NCI-H345 treated with DMSO at 0.1 percent for 48 hours (cell line): ENCODE data around the gene PELO.

ENCODE experiments used
- DNase-seq: peaks from one replicate; lab custom pipeline; 2025; ENCODE audit not compliant: unreplicated experiment; lab: John Stamatoyannopoulos, UW

PELO gene

DNA sequence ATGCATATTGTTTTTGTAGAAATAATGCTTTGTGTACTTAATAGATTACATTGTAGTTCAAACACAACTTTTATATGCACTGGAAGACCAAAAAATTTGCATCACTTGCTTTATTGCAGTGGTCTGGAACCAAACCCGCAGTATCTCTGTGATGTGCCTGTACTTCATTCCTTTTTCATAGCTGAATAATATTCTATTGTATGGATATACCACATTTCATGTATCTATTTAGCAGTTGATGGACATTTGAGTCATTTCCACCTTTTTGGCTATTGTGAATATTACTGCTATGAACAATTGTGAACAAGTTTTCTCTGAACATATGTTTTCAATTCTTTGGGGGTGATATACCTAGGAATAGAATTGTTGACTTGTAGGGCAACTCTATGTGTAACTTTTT, 40.1 kb downstream of the PELO start:
- DNase-seq, result no peak

DNA sequence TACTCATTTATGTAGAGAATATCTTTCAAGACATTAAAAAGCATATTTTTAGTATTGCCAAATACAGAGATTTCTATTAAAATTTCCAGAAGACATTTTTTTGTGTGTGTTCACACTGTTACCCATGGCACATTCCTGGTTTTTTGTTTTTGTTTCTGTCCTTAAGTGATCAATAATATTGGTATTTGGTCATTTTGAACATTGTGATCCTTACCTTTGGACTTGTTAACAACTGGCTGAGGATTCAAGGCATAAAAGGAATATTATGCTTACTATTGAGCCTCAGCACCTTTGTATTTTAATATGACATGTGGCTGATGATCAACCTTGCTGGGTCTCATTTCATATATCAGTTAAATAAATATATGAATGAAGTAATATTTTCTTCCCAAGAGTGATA, 41.9 kb downstream of the PELO start:
- no peak for DNase-seq

DNA sequence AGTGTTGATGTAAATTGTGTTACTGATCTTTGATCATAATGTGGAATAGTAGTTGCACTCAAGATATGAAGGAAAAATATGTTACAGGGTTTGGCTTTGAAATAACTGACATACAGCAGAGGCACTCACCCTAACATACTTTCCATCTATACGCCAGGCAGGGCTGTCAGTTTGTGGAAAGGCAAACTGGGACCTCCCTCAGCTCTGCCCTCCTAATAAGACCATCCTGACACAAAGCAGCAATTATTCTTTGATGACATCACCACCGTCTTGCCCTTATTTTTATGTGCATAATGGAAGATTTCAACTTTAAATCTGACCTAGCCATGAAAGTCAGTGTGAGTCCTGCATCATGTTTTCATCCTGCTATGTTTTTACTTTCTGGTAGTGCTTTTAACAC, 42.9 kb downstream of the PELO start:
- DNase-seq, result no peak

DNA sequence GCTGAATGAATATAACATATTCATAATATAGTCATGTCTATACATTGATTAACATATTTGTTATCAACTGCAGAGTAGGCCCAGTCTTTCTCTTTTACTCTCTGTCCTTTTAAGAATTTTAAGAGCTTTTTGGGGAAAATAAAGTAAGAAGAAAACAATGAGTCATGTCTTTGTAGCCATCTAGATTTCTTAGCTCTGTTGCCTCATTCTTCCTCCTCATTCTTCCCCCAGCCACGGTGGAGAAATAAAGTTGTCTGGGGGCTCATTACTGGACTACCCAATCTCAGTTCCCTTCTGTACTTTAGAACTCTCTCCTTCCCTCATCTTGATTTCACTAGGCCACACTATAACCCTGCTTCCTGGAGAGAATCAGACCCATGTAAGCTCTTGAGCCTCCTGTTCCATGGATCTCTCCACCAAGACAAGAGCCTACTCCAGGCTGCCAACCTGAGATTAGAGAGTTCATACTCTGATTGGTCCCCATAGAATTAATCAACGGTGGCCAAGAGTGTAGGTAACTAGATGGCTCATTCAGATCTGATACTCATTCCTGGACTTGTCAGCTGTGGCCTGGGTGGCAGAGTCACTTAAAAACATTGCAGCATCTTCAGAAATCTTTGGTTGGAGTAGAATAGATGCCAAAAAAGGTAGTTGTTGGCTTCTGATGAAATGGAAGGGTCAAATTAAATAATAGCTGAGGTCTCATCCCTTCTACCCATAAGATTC, 44.2 kb downstream of the PELO start:
- DNase-seq, result no peak

DNA sequence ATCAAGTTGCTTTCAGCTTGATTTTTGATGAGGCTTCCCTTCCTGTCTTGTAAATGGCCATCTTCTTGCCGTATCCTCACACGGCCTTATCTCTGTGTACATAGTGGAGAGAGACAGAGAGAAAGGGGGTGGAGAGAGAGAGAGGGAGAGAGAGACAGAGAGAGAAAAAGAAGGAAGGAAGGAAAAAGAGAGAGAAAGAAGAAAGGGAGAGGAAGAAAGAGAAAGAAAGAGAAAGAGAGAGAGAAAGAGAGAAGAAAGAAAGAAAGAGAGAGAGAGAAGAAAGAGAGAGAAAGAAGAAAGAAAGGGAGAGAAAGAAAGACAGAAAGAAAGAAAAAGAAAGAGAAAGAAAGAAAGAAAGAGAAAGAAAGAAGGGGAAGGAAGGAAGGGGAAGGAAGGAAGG, 46.6 kb downstream of the PELO start:
- no peak for DNase-seq

DNA sequence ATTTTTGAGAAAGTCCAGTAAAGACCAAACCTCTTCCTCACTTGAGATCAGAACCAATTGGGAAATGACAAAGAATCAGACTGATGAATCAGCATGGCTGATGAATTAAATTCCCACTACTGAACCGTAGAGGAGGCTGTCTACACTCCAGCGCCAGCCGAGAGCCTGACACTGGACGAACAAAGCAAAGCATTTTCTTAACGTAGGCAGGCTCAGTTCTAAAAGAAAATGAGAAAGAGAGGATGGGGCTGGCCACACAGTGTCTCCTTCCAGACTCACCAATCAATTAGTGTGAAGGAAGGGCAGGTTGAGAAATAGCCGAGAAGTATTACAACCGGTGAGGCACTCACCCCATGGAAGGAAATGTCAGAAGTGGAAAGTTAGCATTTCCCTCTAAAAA, 49.4 kb downstream of the PELO start:
- DNase-seq, result no peak
